GM12872 (cell line): ENCODE results near the gene HIF1AN.
A peak's percentile ranks its signal among the peaks of the same experiment; 100 is the strongest.

Experiments used
- TF ChIP-seq, protein P1 (sequence below): IDR thresholded peaks from 3 replicates; pipeline ENCODE4 v1.5.1; 2011; ENCODE audit warnings: low read depth, mild to moderate bottlenecking, low read length, moderate library complexity; ENCODE audit not compliant: insufficient read depth

HIF1AN gene

DNA sequence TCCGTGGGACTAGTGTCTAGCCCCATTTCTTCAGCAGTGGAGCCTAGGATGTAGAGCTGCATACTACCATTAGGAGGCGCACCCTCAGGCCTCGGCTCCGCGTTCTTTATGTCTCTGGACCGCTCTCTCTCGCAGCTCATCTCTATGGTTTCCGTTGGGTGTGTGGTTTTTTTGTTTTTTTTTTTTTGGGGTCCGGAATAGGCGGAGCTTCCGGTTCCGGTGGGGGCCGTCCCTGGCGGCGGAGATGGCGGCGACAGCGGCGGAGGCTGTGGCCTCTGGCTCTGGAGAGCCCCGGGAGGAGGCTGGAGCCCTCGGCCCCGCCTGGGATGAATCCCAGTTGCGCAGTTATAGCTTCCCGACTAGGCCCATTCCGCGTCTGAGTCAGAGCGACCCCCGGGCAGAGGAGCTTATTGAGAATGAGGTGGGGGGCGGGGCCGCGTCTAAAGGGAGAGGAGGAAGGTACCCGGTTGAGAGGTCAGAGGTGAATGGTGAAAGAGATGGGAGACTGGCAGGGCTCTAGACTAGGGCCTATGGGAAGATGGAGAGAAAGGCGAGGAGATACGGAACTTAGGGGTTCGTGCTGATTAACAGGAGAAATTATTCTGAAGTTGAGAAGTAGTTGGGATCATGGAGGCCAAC lies at the start of gene HIF1AN:
HIF1AN (plus strand) TSS at position 229 of the 639 bp plus-strand sequence; CDS start at position 245, 16 bp downstream.
- TF ChIP-seq, protein P1, sequence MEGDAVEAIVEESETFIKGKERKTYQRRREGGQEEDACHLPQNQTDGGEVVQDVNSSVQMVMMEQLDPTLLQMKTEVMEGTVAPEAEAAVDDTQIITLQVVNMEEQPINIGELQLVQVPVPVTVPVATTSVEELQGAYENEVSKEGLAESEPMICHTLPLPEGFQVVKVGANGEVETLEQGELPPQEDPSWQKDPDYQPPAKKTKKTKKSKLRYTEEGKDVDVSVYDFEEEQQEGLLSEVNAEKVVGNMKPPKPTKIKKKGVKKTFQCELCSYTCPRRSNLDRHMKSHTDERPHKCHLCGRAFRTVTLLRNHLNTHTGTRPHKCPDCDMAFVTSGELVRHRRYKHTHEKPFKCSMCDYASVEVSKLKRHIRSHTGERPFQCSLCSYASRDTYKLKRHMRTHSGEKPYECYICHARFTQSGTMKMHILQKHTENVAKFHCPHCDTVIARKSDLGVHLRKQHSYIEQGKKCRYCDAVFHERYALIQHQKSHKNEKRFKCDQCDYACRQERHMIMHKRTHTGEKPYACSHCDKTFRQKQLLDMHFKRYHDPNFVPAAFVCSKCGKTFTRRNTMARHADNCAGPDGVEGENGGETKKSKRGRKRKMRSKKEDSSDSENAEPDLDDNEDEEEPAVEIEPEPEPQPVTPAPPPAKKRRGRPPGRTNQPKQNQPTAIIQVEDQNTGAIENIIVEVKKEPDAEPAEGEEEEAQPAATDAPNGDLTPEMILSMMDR = peak; percentile 94

DNA sequence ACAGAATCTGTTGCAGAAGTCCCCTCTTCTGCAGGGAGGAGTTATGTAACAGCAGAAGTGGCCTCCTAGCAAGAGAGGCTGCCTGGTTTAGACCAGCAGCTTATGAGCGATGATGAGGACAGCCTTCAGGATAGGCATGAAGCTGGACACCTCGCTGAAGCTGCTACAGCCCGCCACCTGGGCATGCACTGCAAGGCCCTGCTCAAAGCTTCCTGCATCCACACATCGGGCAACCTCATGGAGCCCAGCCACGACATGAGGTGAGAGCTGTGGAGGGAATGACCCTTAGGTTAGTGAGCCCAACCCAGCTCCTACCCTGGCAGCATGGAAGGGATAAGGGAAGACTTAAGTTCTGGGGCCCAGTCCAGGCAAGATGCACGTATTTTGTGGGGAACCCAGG lies 48.2 kb upstream of the HIF1AN start:
- TF ChIP-seq, protein P1 = no peak

GRCh38 chr10:100489396-100489795 lies 46.3 kb upstream of the HIF1AN start:
- TF ChIP-seq, protein P1 = no peak

GRCh38 chr10:100490531-100490930 lies 45.2 kb upstream of the HIF1AN start:
- TF ChIP-seq, protein P1 = no peak

GRCh38 chr10:100496567-100496966 lies 39.2 kb upstream of the HIF1AN start:
- TF ChIP-seq, protein P1 = no peak

- TF ChIP-seq, protein P1 = no peak
Observed at GRCh38 chr10:100498059-100498458, 37.7 kb upstream of the HIF1AN start.

GRCh38 chr10:100501423-100501822 lies 34.3 kb upstream of the HIF1AN start:
- TF ChIP-seq, protein P1 = no peak
